Erythroblast (primary cell): ENCODE measurements around the gene ZC3H7A.

Experiments used
- GATA1 ChIP-seq: IDR thresholded peaks from 2 replicates; pipeline ENCODE4 v1.6.1; 2011; ENCODE audit warnings: low read depth, mild to moderate bottlenecking, control low read depth, low read length, moderate library complexity
- POLR2A ChIP-seq: IDR thresholded peaks from 2 replicates; pipeline ENCODE4 v1.6.1; 2011; ENCODE audit warnings: mild to moderate bottlenecking, low read length

DNA sequence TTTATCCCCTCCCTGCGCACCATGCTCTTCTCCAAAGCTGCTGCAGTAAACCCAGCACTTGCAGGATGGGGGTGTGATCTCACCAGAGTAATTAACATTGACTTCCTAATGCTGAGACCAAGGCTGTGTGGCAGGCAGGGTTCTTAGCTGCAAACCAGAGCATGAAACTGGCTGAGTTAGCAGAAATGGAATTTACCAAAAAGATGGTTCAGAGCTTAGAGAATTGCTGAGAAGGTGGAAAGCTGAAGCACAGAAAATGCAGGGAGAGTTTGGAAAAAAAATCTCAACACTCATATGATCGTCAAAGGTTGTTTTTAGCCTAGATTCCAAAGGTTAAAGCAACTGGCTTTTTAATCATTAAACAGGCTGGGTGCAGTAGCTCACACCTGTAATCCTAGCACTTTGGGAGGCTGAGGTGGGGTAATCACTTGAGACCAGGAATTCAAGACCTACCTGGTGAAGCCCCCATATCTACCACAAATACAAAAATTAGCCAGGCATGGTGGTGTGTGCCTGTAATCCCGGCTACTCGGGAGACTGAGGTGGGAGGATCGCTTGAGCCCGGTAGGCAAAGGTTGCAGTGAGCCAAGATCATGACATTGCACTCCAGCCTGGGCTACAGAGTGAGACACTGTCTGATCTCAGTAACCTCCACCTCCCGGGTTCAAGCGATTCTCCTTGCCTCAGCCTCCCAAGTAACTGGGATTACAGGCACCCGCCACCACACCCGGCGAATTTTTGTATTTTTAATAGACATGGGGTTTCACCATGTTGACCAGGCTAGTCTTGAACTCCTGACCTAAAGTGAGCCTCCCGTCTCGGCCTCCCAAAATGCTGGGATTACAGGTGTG lies 48.4 kb downstream of the ZC3H7A start:
- TF ChIP-seq POLR2A, result no peak
- TF ChIP-seq GATA1, result no peak
